Cardiac muscle cell (in vitro differentiated cells and primary cell): ENCODE data around the gene ZNF266. TPM values are rescaled to one million over a fixed set of nuclear protein-coding genes. Genes with fewer than 3 reads are reported as not detected.
A peak's percentile ranks its signal among the peaks of the same experiment; 100 is the strongest.

Experiments
- DNase-seq, 2 donors: peaks; one replicate each; pipeline versions ENCODE4 v3.0.0 to v3.0.0-alpha.2; 2010 to 2017; ENCODE audit warnings: low read depth in 1 of 2, low spot score in 1 of 2
- H3K27ac ChIP-seq: fragments of 200-600 bp; sonication (generic); 2 replicates; pipeline ENCODE4 v1.5.1; 2016
- H3K27me3 ChIP-seq: fragments of 200-600 bp; sonication (generic); 2 replicates; pipeline ENCODE4 v1.6.0; 2016; ENCODE audit warnings: control low read depth
- H3K36me3 ChIP-seq: fragments of 200-600 bp; sonication (generic); 2 replicates; pipeline ENCODE4 v1.5.1; 2016; ENCODE audit warnings: control low read depth
- H3K4me1 ChIP-seq: fragments of 200-600 bp; sonication (generic); 2 replicates; pipeline ENCODE4 v1.8.1; 2017; ENCODE audit warnings: low read depth, mild to moderate bottlenecking, mixed run types
- H3K4me3 ChIP-seq: fragments of 200-600 bp; sonication (generic); 2 replicates; pipeline ENCODE4 v1.5.1; 2016; ENCODE audit warnings: mild to moderate bottlenecking
- H3K9me3 ChIP-seq: fragments of 200-600 bp; sonication (generic); 2 replicates; pipeline ENCODE4 v1.5.1; 2017; ENCODE audit warnings: low read depth, mild to moderate bottlenecking, control low read depth
- polyA plus RNA-seq: library from polyadenylated mRNA; unstranded; fragments of >200 nt; fragmentation: Nextera tagmentation; extraction: Ambion mirVana; gene quantifications from 2 replicates; pipeline ENCODE4 v1.2.1, GENCODE V29; 2016
- total RNA-seq: library from RNA; depleted of rRNA; stranded (reverse); fragments of >200 nt; gene quantifications from 2 replicates; pipeline ENCODE4 v1.2.3, GENCODE V29; 2016
- TF ChIP-seq, protein P1 (sequence below): IDR thresholded peaks from 2 replicates; pipeline ENCODE4 v1.5.1; 2012; ENCODE audit warnings: low read depth, mild to moderate bottlenecking, low read length

The ZNF266 gene
- total and polyA plus RNA-seq, 2 experiments from 2014 or later = 19.2 to 23.1 TPM

DNA sequence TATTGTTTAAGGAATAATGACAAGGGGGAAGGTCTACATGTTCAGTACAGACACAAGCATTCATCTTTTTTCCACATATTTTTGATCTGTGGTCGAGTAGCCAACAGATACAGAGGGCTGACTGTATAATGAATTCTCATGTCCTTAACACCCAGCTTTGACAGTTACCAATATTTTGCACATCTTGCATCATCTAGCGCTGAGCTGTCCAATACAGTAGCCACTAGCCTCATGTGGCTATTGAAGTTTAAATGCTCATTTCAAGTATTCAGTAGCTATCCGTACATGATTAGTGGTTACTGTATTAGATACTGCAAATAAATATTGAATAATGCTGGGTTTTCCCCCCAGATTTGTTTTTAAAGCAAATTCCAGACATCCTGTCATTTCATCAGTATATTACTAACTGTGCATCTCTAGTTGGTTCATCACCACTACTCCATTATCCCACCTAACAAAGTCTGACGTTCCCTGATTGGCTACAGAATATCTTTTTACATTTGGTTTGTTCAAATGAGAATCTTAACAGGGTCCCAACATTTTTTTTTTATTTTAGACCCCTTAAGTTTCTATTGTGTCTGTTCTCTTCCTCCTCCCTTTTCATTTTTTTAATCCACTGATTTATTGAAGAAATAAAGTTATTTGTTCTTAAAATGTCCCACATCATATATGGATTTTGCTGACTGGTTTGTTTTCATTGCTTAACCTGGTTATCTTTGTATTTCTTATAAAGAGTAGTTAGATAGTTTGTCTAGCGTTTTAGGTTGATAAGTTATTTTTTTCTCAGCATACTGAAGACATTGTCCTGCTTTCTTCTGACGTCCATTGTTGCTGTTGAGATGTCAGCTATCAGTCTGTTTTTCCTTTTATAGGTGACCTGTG is 64.4 kb downstream of the ZNF266 start:
- Histone ChIP-seq H3K27me3 (no peaks in the 10 kb centered on the region), H3K27ac (no peak overlapping the region), H3K36me3 (no peaks in the 10 kb centered on the region), H3K4me1 (no peaks in the 10 kb centered on the region), H3K9me3 (peaks cover 4% of the 10 kb centered on the region), H3K4me3 (no peak overlapping the region)
- no peak for DNase-seq
- TF ChIP-seq, protein P1, sequence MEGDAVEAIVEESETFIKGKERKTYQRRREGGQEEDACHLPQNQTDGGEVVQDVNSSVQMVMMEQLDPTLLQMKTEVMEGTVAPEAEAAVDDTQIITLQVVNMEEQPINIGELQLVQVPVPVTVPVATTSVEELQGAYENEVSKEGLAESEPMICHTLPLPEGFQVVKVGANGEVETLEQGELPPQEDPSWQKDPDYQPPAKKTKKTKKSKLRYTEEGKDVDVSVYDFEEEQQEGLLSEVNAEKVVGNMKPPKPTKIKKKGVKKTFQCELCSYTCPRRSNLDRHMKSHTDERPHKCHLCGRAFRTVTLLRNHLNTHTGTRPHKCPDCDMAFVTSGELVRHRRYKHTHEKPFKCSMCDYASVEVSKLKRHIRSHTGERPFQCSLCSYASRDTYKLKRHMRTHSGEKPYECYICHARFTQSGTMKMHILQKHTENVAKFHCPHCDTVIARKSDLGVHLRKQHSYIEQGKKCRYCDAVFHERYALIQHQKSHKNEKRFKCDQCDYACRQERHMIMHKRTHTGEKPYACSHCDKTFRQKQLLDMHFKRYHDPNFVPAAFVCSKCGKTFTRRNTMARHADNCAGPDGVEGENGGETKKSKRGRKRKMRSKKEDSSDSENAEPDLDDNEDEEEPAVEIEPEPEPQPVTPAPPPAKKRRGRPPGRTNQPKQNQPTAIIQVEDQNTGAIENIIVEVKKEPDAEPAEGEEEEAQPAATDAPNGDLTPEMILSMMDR = no peak

DNA sequence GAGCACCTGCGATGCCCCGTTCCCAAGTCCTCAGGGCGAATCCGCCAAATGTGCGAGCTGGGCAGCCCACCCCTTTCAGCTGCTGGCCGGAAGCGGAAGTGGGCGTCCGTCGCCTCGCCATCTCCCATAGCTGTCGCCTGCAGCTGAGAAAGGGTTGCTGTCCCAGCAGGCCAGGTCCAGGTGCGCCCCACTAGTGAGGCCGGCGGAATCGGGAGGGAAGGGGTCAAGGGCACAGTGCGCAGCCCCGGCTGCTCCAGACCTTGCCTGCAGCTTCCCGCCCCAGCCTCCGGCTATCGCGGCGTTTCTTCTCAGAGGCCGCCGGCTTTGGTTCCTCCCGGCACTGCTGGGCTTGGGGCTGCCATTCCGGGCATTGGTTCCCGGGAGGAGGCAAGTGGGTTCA is 72.5 kb downstream of the ZNF266 start, which contains the start of gene ZNF177:
Gene ZNF177 (plus strand): TSS at position 109 of the 400 bp plus-strand sequence. CDS start 15,299 bp downstream, outside the sequence.
- Histone ChIP-seq H3K27ac (no peak within 1 kb of the TSS), H3K4me3 (no peak within 1 kb of the TSS), H3K4me1 (no peaks in the 10 kb centered on the region), H3K27me3 (no peaks in the 10 kb centered on the region), H3K36me3 (no peaks in the 10 kb centered on the region), H3K9me3 (peaks cover 4% of the 10 kb centered on the region)
- peak in 1 of 2 donors; percentile 8 for DNase-seq
- TF ChIP-seq, protein P1 = no peak

Other genes with a start within 250 kb of the ZNF266 start
- not detected in 2 replicates for gene OR7D4, start 216.0 kb downstream of the ZNF266 start, total RNA-seq
- not detected in 2 replicates for gene OR7D4, start 216.0 kb downstream of the ZNF266 start, polyA plus RNA-seq
- not detected in 2 replicates for gene OR7E24, start 184.6 kb downstream of the ZNF266 start, total RNA-seq
- gene OR7E24, start 184.6 kb downstream of the ZNF266 start, polyA plus RNA-seq = not detected in 2 replicates
- 17.1 and 20.9 TPM in 2 replicates for gene ZNF699, start 125.7 kb downstream of the ZNF266 start, total RNA-seq
- gene ZNF699, start 125.7 kb downstream of the ZNF266 start, polyA plus RNA-seq = 3.2 and 5.5 TPM in 2 replicates
- 3.1 and 3.4 TPM in 2 replicates for gene ZNF559, start 111.4 kb downstream of the ZNF266 start, total RNA-seq
- gene ZNF559, start 111.4 kb downstream of the ZNF266 start, polyA plus RNA-seq = 5.1 and 7.4 TPM in 2 replicates
- gene ZNF177, start 72.6 kb downstream of the ZNF266 start, total RNA-seq = 2.9 and 3.9 TPM in 2 replicates
- 3.6 and 3.7 TPM in 2 replicates for gene ZNF177, start 72.6 kb downstream of the ZNF266 start, polyA plus RNA-seq
- gene ZNF560, start 63.0 kb upstream of the ZNF266 start, total RNA-seq = 0.35 and 0.80 TPM in 2 replicates
- 0.50 and 1.5 TPM in 2 replicates for gene ZNF560, start 63.0 kb upstream of the ZNF266 start, polyA plus RNA-seq
- gene ZNF426, start 103.1 kb upstream of the ZNF266 start, total RNA-seq = 13.9 and 16.2 TPM in 2 replicates
- 16.1 and 21.5 TPM in 2 replicates for gene ZNF426, start 103.1 kb upstream of the ZNF266 start, polyA plus RNA-seq
- 22.5 and 42.0 TPM in 2 replicates for gene ZNF121, start 148.9 kb upstream of the ZNF266 start, total RNA-seq
- 5.9 and 11.0 TPM in 2 replicates for gene ZNF121, start 148.9 kb upstream of the ZNF266 start, polyA plus RNA-seq
- gene ZNF561, start 185.7 kb upstream of the ZNF266 start, total RNA-seq = 28.6 and 35.4 TPM in 2 replicates
- 28.2 and 32.0 TPM in 2 replicates for gene ZNF561, start 185.7 kb upstream of the ZNF266 start, polyA plus RNA-seq
- gene ZNF562, start 239.5 kb upstream of the ZNF266 start, total RNA-seq = 15.2 and 22.2 TPM in 2 replicates
- gene ZNF562, start 239.5 kb upstream of the ZNF266 start, polyA plus RNA-seq = 6.3 and 6.9 TPM in 2 replicates